Mesothelial cell of epicardium (in vitro differentiated cells): ENCODE measurements around the gene FRMD5. TPM values are rescaled to one million over a fixed set of nuclear protein-coding genes. Genes with fewer than 3 reads are reported as not detected.

Experiments
- DNase-seq, 2 experiments: peaks; one replicate each; pipeline ENCODE4 v3.0.0; 2021; ENCODE audit warnings: low spot score in 2 of 2; ENCODE audit not compliant: unreplicated experiment in 2 of 2
- H3K27ac Mint-ChIP-seq: 2 replicates; pipeline ENCODE4 v1.8.0; 2021; ENCODE audit warnings: mixed read lengths
- H3K27me3 Mint-ChIP-seq: 2 replicates; pipeline ENCODE4 v1.8.0; 2021; ENCODE audit warnings: low read depth, mixed read lengths
- H3K36me3 Mint-ChIP-seq: 2 replicates; pipeline ENCODE4 v1.8.0; 2021; ENCODE audit warnings: mixed read lengths
- H3K4me1 Mint-ChIP-seq: 2 replicates; pipeline ENCODE4 v1.8.0; 2021; ENCODE audit warnings: mixed read lengths
- H3K4me3 Mint-ChIP-seq: 2 replicates; pipeline ENCODE4 v1.8.0; 2021; ENCODE audit warnings: mild to moderate bottlenecking, moderate library complexity, mixed read lengths
- H3K9me3 Mint-ChIP-seq: 2 replicates; pipeline ENCODE4 v1.8.0; 2021; ENCODE audit warnings: mixed read lengths
- total RNA-seq: library from RNA; stranded (reverse); gene quantifications from 3 replicates; pipeline ENCODE4 v1.2.1, GENCODE V29; 2021
- TF ChIP-seq, protein P1 (sequence below): fragments of 200-600 bp; sonication (generic); IDR thresholded peaks from one replicate; pipeline ENCODE4 v1.5.0; 2021; ENCODE audit warnings: antibody characterized with exemption; ENCODE audit not compliant: unreplicated experiment

The FRMD5 gene
- total RNA-seq, 1 donor from 2014 or later: 2.5 TPM

DNA sequence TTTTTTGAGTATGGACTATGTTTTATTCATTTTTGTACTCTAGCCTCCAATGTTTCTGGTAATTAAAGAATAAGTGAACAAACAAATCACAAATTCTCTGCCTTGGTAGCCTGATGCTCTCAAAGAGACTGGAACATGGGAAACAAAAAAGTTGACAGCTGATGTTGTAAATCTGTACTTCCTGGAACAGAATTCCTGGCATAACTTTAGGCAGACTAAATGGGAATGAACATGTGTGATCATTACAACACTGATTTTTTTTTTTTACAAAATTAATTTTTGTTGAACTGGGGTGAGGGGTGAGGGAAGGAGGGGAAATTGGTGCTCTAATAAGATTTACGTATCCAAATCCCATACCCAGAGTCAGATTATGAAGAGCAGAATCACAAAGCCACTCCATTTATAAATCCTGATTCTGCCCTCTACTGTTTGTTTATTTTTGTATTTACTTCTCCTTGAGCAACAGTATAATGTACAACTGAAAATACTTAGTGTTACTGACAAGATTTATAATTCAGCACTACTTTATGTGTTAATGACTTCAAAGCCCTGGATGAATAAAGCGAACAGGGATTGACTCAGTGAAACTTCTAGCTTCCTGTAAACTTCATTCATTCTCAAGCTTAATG, 165.0 kb downstream of the FRMD5 start:
- DNase-seq: no peak
- no peaks in the 10 kb centered on the region for H3K27me3 Mint-ChIP-seq
- peaks cover 19% of the 10 kb centered on the region for H3K4me1 Mint-ChIP-seq
- no peaks in the 10 kb centered on the region for H3K36me3 Mint-ChIP-seq
- peaks cover 10% of the 10 kb centered on the region for H3K9me3 Mint-ChIP-seq
- H3K4me3 Mint-ChIP-seq: no peak overlapping the region
- TF ChIP-seq, protein P1, sequence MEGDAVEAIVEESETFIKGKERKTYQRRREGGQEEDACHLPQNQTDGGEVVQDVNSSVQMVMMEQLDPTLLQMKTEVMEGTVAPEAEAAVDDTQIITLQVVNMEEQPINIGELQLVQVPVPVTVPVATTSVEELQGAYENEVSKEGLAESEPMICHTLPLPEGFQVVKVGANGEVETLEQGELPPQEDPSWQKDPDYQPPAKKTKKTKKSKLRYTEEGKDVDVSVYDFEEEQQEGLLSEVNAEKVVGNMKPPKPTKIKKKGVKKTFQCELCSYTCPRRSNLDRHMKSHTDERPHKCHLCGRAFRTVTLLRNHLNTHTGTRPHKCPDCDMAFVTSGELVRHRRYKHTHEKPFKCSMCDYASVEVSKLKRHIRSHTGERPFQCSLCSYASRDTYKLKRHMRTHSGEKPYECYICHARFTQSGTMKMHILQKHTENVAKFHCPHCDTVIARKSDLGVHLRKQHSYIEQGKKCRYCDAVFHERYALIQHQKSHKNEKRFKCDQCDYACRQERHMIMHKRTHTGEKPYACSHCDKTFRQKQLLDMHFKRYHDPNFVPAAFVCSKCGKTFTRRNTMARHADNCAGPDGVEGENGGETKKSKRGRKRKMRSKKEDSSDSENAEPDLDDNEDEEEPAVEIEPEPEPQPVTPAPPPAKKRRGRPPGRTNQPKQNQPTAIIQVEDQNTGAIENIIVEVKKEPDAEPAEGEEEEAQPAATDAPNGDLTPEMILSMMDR: no peak
- no peak overlapping the region for H3K27ac Mint-ChIP-seq

DNA sequence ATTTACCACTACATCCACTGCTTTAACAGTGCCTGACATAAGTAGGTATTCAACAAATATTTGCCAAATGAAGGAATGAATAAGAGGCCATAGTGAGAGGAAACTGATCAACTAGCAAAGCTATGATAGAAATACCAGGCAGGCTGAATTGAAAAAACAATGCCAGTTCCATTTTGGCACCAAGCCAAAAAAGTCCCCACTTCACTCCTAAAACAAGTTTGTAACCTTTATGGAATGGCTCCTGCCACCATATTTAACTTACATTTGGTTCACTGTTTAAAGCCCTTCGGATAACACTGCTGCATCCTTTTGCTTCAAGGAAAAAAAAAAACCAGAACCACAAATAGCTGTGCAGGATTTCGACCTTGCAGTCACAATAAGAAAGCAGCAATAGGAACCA, 166.1 kb downstream of the FRMD5 start:
- peaks cover 10% of the 10 kb centered on the region for H3K9me3 Mint-ChIP-seq
- H3K36me3 Mint-ChIP-seq: no peaks in the 10 kb centered on the region
- H3K27ac Mint-ChIP-seq: no peak overlapping the region
- TF ChIP-seq, protein P1: no peak
- peaks cover 19% of the 10 kb centered on the region for H3K4me1 Mint-ChIP-seq
- H3K4me3 Mint-ChIP-seq: no peak overlapping the region
- DNase-seq: no peak
- H3K27me3 Mint-ChIP-seq: no peaks in the 10 kb centered on the region

DNA sequence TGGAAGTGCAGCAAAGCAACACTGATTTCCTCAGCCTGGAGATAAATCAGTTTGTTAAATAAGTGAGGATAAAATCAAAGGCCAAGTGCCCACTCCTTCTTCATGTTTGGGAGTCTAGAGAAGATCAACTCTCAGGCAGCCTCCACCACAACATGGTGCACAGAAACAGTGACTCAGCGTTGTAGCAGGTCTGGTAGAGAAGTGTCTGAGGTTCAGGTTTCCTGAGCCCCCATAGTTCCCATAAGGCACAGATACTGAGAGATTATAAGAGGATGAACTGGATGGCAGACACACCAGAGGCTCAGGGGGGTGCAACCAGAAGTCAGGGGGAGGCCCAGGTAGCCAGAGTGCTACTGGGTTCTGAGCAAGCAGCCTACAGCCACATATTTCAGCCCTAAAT, 166.7 kb downstream of the FRMD5 start:
- H3K4me3 Mint-ChIP-seq: no peak overlapping the region
- H3K27me3 Mint-ChIP-seq: no peaks in the 10 kb centered on the region
- no peak for DNase-seq
- H3K4me1 Mint-ChIP-seq: peaks cover 19% of the 10 kb centered on the region
- H3K9me3 Mint-ChIP-seq: peaks cover 11% of the 10 kb centered on the region
- TF ChIP-seq, protein P1: no peak
- H3K36me3 Mint-ChIP-seq: no peaks in the 10 kb centered on the region
- no peak overlapping the region for H3K27ac Mint-ChIP-seq

DNA sequence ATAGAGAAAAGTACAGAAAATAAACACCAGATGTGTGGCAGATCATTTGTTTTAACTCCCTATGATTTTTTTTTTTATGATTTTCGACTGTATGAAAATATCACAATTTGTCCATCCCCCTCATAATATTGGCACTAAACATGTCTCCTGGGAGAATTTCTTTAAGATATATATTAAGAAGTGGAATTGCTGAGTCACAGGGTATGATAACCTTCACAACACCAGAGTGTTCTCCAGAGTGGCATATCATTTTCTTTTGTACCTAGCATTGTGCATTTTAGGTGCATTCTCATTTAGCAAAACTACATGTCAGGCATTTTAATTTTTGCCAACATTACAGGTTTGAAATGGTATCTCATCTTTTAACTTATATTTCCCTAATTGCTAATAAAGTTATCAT, 170.9 kb downstream of the FRMD5 start:
- Mint-ChIP-seq H3K27me3 (no peaks in the 10 kb centered on the region), H3K36me3 (no peaks in the 10 kb centered on the region), H3K9me3 (peaks cover 12% of the 10 kb centered on the region), H3K27ac (no peak overlapping the region), H3K4me1 (peaks cover 8% of the 10 kb centered on the region), H3K4me3 (no peak overlapping the region)
- no peak for DNase-seq
- TF ChIP-seq, protein P1: no peak

DNA sequence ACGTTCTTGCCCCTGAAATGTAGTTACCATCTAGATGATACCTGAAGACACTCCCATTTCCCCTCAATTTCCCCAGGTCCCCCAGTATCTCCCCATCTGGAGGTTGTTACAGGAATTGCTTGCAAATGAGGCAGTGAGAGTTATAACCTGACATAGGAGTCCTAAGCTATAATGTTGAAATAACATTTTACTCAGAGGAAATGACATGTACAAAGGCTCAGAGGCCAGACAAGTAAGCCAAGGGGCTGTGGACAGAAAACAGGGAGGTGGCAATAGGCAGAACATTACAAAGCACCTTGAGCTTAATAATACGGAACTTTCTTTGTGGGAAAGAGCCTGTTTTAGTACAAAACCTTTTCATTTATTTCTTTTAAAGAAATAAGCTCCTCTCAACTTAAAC, 171.9 kb downstream of the FRMD5 start:
- peaks cover under 1% of the 10 kb centered on the region for H3K4me1 Mint-ChIP-seq
- no peak overlapping the region for H3K27ac Mint-ChIP-seq
- no peaks in the 10 kb centered on the region for H3K27me3 Mint-ChIP-seq
- no peaks in the 10 kb centered on the region for H3K36me3 Mint-ChIP-seq
- no peak for DNase-seq
- peaks cover 12% of the 10 kb centered on the region for H3K9me3 Mint-ChIP-seq
- TF ChIP-seq, protein P1: no peak
- no peak overlapping the region for H3K4me3 Mint-ChIP-seq

DNA sequence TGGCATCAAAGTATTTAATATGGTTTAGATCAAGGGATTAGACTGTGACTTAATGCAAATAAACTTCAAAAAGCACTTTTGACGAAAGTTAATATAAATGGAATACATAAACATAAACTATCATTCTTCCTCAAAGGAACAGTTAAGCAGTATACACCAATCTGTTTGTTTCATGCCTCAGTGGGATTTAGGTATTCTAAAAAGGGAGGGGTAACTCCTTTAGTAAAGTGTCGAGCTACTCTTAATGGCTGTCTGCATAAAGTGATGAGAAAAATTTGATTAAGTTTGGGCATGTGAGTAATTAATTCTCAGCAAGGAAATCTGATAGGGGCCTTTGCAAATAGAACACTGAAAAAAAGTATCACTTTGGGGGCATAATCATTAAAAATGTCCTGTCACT, 176.9 kb downstream of the FRMD5 start:
- no peaks in the 10 kb centered on the region for H3K36me3 Mint-ChIP-seq
- TF ChIP-seq, protein P1: no peak
- DNase-seq: no peak
- no peaks in the 10 kb centered on the region for H3K27me3 Mint-ChIP-seq
- peaks cover 9% of the 10 kb centered on the region for H3K9me3 Mint-ChIP-seq
- no peak overlapping the region for H3K27ac Mint-ChIP-seq
- no peak overlapping the region for H3K4me3 Mint-ChIP-seq
- H3K4me1 Mint-ChIP-seq: peaks cover 6% of the 10 kb centered on the region
